Measurements from ENCODE around the gene POLR2E. TPM values are rescaled to one million over a fixed set of nuclear protein-coding genes. Genes with fewer than 3 reads are reported as not detected.

The POLR2E gene
- total and polyA plus RNA-seq, 2 of the 13 experiments (the other 11 are each of a cell fraction or from before 2014, with no cell fraction given) = 140 to 272 TPM

GRCh38 chr19:1039646-1040475 lies 55.3 kb downstream of the POLR2E start, which contains the start of gene ABCA7 (continued):
- TF ChIP-seq RFXAP (CRISPR knock-in tag; IDR thresholded peaks at IDR 0.05; ENCODE audit: borderline replicate concordance) (no peak), THAP9 (CRISPR knock-in tag; IDR thresholded peaks at IDR 0.05; ENCODE audit: borderline replicate concordance) (peak; percentile 65; the same call in 1 of the 2 replicates), KLF16 (CRISPR knock-in tag; IDR thresholded peaks at IDR 0.05) (peak in 1 of 2 experiments; percentile 71; a peak in 1 of 4 replicates), ZBTB7B (CRISPR knock-in tag; IDR thresholded peaks at IDR 0.05) (no peak), EP300 (IDR thresholded peaks at IDR 0.05; ENCODE audit: low read depth in 2 of 2, low read length in 2 of 2) (no peak), EP300 (CRISPR knock-in tag; IDR thresholded peaks at IDR 0.05; ENCODE audit: borderline replicate concordance) (0 out of 2 replicates have a peak, but pooled peaks have one; percentile 31), ATF4 (CRISPR knock-in tag; IDR thresholded peaks at IDR 0.05) (no peak), ZBTB1 (CRISPR knock-in tag; IDR thresholded peaks at IDR 0.05; ENCODE audit: borderline replicate concordance) (no peak), ZNF253 (CRISPR knock-in tag; IDR thresholded peaks at IDR 0.05; ENCODE audit: borderline replicate concordance) (no peak; the same call in 1 of the 2 replicates), ZNF30 (CRISPR knock-in tag; IDR thresholded peaks at IDR 0.05) (no peak), ZNF703 (CRISPR knock-in tag; IDR thresholded peaks at IDR 0.05; ENCODE audit: borderline replicate concordance) (no peak), ZNF646 (CRISPR knock-in tag; IDR thresholded peaks at IDR 0.05) (no peak), FOSL2 (CRISPR knock-in tag; IDR thresholded peaks at IDR 0.05) (peak; percentile 21), ZNF235 (CRISPR knock-in tag; IDR thresholded peaks at IDR 0.05; ENCODE audit: borderline replicate concordance) (0 out of 2 replicates have a peak, but pooled peaks have one; percentile 45), ZBTB33 (CRISPR knock-in tag; IDR thresholded peaks at IDR 0.05) (no peak; the same call in 1 of the 2 replicates)
